ENCODE measurements around the gene RGS7.

RGS7 gene

DNA sequence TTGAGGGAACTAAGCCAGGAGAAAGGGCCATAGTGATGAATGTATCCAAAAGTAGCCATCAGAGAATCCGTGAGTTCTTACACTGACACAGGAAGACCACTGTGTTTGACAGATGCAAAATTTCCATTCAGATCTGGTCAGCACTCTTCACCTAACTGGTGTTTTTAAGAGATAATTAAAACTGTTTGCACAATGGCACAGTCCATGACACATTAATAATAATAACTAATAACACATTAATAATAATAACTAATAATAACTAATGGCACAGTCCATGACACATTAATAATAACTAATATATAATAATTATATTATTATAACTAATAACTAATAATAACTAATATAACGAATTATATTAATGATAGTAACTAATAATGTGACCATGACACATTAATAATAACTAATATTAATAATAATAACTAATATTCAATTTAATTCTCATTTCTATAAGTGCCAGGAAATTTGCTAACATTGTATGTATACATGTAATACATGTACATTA, 195.8 kb downstream of the RGS7 start:
- TF ChIP-seq, protein P1, sequence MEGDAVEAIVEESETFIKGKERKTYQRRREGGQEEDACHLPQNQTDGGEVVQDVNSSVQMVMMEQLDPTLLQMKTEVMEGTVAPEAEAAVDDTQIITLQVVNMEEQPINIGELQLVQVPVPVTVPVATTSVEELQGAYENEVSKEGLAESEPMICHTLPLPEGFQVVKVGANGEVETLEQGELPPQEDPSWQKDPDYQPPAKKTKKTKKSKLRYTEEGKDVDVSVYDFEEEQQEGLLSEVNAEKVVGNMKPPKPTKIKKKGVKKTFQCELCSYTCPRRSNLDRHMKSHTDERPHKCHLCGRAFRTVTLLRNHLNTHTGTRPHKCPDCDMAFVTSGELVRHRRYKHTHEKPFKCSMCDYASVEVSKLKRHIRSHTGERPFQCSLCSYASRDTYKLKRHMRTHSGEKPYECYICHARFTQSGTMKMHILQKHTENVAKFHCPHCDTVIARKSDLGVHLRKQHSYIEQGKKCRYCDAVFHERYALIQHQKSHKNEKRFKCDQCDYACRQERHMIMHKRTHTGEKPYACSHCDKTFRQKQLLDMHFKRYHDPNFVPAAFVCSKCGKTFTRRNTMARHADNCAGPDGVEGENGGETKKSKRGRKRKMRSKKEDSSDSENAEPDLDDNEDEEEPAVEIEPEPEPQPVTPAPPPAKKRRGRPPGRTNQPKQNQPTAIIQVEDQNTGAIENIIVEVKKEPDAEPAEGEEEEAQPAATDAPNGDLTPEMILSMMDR (IDR thresholded peaks at IDR 0.05), result no peak

DNA sequence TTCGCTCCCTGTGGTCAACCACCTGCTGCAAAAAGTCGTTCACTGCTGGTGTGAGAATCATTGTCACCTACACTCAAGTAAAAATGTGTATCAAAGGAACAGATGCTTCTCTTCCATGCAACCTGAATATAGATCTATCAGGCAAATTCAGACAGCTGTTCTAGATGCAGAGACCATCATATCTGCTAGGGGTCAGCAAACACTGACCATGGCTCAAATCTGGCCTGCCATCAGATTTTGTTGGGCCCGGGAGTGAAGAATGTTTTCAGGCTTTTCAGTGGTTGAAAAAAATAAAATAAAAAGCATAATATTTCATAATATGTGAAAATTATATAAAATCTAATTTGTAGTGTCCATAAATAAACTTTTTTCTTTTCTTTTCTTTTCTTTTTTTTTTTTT, 199.6 kb downstream of the RGS7 start:
- TF ChIP-seq, protein P1 (IDR thresholded peaks at IDR 0.05), result no peak

DNA sequence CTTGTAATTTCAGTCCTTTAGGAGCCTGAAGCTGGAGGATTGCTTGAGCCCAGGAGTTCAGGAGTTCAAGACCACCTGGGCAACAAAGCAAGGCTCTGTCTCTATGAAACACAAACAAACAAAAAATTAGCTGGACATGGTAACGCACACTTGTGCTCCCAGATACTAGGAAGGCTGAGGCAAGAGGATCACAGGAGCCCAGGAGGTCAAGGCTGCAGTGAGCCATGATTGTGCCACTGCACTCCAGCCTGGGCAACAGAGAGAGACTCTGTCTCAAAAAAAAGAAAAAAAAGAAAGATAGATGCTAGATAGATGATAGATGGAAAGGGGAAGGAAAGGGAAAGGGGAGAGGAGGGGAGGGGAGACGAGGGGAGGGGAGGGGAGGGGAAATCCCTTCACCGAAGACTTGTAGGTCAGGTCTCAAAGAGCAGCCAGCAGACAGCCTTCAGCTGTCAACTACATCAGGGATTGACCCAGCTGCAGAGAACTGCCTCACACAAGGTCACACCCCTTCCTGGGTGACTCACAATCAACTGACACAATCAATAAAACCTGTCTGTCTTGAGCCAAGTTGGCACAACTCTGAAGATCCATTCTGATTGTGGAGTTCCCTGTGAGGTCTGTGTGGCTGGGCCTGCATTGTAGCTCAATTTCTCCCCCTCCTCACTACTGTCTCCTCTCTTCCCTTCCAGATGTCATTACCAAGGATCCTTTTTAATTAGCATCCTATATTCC, 200.6 kb downstream of the RGS7 start:
- TF ChIP-seq, protein P1 (IDR thresholded peaks at IDR 0.05), result no peak

DNA sequence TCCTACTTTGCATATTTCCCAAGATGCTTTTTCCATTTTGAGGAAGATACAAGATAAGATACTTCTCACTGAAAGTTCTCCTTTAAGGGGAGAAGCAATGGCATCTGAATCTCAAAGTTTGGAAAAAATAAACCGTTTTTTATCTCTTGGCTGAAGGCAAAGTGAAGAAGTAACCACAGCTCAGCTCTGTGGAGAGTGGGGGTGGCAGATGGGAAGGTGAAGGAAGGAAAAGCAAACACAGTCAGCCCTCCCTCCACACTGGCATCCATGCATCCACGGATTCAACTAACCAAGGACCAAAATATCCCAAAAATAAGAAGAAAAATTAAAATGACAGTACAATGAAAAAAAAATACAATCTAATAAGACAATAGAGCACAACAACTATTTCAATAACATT, 211.1 kb downstream of the RGS7 start:
- TF ChIP-seq, protein P1 (IDR thresholded peaks at IDR 0.05), result no peak

DNA sequence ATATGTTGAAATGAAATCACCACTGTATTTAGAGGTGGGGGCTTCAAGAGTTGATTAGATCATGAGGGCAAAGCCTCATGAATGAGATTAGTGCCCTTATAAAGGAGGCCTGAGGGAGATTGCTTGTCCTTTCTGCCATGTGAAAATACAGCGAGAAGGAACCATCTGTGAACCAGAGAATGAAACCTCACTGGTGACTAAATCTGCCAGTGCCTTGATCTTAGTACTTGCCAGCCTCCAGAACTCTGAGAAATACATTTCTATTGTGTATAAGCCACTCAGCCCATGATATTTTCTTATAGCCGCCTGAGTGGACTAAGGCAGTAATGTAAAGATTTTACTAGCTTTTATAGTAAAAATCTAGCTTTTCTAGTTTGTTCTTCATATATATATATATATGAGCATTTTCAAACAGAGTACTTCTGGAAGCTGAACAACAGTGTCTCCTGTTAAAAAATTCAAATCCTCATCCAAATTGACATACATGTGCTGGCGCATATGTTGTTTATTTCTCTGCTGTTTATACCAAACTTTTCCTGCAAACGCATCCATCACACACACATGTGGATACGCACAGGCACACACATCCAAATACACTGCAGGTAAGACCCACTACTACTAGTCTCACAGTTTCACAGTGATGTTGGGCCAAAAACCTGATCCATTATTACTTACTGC, 213.1 kb downstream of the RGS7 start:
- TF ChIP-seq, protein P1 (IDR thresholded peaks at IDR 0.05), result no peak

DNA sequence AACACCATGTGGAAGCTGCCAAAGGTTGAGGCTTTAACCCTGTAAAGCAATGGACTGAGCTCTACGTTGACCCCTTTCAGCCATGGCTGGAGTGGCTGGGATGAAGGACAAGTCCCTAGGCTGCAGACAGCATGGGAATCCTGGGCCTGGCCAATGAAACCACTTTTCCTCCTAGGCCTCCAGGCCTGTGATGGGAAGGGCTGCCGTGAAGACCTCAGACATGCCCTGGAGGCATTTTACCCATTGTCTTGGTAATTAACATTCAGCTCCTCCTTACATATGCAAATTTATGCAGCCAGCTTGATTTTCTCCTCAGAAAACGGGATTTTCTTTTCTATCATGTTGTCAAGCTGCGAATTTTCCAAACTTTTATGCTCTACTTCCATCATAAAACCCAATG, 214.5 kb downstream of the RGS7 start:
- TF ChIP-seq, protein P1 (IDR thresholded peaks at IDR 0.05), result no peak

DNA sequence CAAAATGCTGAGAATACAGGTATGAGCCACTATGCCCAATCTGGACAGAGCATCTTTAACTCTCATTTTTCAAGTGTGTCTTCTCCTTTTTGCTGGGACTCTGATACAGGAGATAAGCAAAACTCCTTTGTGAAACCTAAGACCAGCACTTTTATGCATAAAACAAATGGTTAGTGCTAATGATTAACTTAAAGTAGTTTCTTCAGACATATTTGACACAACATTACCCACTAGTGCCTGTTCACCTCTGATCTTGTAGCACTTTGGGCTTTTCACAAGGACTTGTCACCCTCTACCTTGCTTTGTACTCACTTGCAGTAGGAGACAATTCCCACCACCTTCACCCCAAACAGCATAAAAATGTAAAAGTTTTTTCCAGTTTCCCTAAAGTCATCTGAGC, 216.3 kb downstream of the RGS7 start:
- TF ChIP-seq, protein P1 (IDR thresholded peaks at IDR 0.05), result no peak
